ENCODE data around the gene TSEN2. TPM values are rescaled to one million over a fixed set of nuclear protein-coding genes. Genes with fewer than 3 reads are reported as not detected.

TSEN2 gene
- total RNA-seq, 2 experiments from 2014 or later = 33.2 to 41.4 TPM

GRCh38 chr3:12479919-12480427 lies 4.3 kb upstream of the TSEN2 start:
- ChIA-PET CTCF (ENCODE audit: unreplicated experiment) (interaction anchor here (1.2 kb wide), 1 partner anchor 345 kb away, joined by 10 read pairs; no protein-coding TSS in a partner anchor), POLR2A (interaction anchor here (0.6 to 1.0 kb wide), 4 partner anchors 15 to 207 kb away, joined by 3 to 6 read pairs (median 3); no protein-coding TSS in a partner anchor)
- Histone ChIP-seq H4K20me1 (ENCODE audit: insufficient read depth, low read length) (no peaks in the 10 kb centered on the region), H3K4me3 (ENCODE audit: low read depth, low read length, poor library complexity, severe bottlenecking) (no peak overlapping the region), H3K79me2 (ENCODE audit: insufficient read depth, low read depth, low read length) (peaks cover 3% of the 10 kb centered on the region; the same call in 1 of the 2 replicates), H3K4me1 (ENCODE audit: insufficient read depth, low read length, poor library complexity, severe bottlenecking) (peaks cover 15% of the 10 kb centered on the region), H2AFZ (ENCODE audit: low read length) (peak overlapping the region; percentile 2; the same call in 1 of the 2 replicates), H3K9me2 (ENCODE audit: insufficient read depth, low read length) (no peaks in the 10 kb centered on the region), H3K4me2 (ENCODE audit: low read length) (no peak overlapping the region), H3K9me3 (ENCODE audit: low read length) (no peaks in the 10 kb centered on the region), H3K27ac (ENCODE audit: low read depth, low read length, poor library complexity, severe bottlenecking) (no peak overlapping the region), H3K36me3 (ENCODE audit: insufficient read depth, low read length) (no peaks in the 10 kb centered on the region)
- BruUV-seq (replicated peaks) = no TSS peak
- intact Hi-C loops (cut with micrococcal nuclease; ENCODE audit: unreplicated experiment) = loop anchor here (1.0 to 10.0 kb wide), 7 partner anchors 205 to 1105 kb away; partner anchors contain the start of gene TAMM41
- DNase-seq (ENCODE audit: low spot score) = peak; percentile 64
- TF ChIP-seq CTCF (conservative IDR thresholded peaks at IDR 0.05; ENCODE audit: low read length) (peak; percentile 90), EZH2phosphoT487 (IDR thresholded peaks at IDR 0.05; ENCODE audit: borderline replicate concordance, low read depth, low read length) (no peak)

GRCh38 chr3:12483410-12483809 lies 870 bp upstream of the TSEN2 start:
- Histone ChIP-seq H3K79me2 (ENCODE audit: insufficient read depth, low read depth, low read length) (peaks cover 37% of the 10 kb centered on the region), H3K27ac (ENCODE audit: low read depth, low read length, poor library complexity, severe bottlenecking) (peak overlapping the region; percentile 79), H3K9me3 (ENCODE audit: low read length) (no peaks in the 10 kb centered on the region), H3K36me3 (ENCODE audit: insufficient read depth, low read length) (peaks cover 24% of the 10 kb centered on the region), H2AFZ (ENCODE audit: low read length) (peak overlapping the region; percentile 95), H3K4me1 (ENCODE audit: insufficient read depth, low read length, poor library complexity, severe bottlenecking) (peaks cover 25% of the 10 kb centered on the region), H3K4me3 (ENCODE audit: low read depth, low read length, poor library complexity, severe bottlenecking) (peak overlapping the region; percentile 92), H3K9me2 (ENCODE audit: insufficient read depth, low read length) (no peaks in the 10 kb centered on the region), H3K4me2 (ENCODE audit: low read length) (peak overlapping the region; percentile 90), H4K20me1 (ENCODE audit: insufficient read depth, low read length) (0 out of 2 replicates have a peak, but pooled peaks cover 3% of the 10 kb centered on the region)
- intact Hi-C loops (cut with micrococcal nuclease; ENCODE audit: unreplicated experiment) = loop anchor here (5.0 to 10.0 kb wide), 5 partner anchors 209 to 1109 kb away; partner anchors contain the start of gene TAMM41
- POLR2A ChIA-PET = interaction anchor here (0.6 to 3.2 kb wide), 4 partner anchors 13 to 1454 kb away, joined by 3 to 7 read pairs (median 3); no protein-coding TSS in a partner anchor
- TF ChIP-seq EZH2phosphoT487 (IDR thresholded peaks at IDR 0.05; ENCODE audit: borderline replicate concordance, low read depth, low read length) (no peak), CTCF (conservative IDR thresholded peaks at IDR 0.05; ENCODE audit: low read length) (no peak)
- BruUV-seq (replicated peaks) = no TSS peak
- DNase-seq (ENCODE audit: low spot score) = peak; percentile 13
- CTCF ChIA-PET (ENCODE audit: unreplicated experiment) = no interaction called here

- Histone ChIP-seq H3K4me2 (ENCODE audit: low read length) (peak overlapping the region; percentile 90), H3K4me3 (ENCODE audit: low read depth, low read length, poor library complexity, severe bottlenecking) (peak overlapping the region; percentile 92), H3K9me3 (ENCODE audit: low read length) (no peaks in the 10 kb centered on the region), H3K27ac (ENCODE audit: low read depth, low read length, poor library complexity, severe bottlenecking) (peak overlapping the region; percentile 79), H3K4me1 (ENCODE audit: insufficient read depth, low read length, poor library complexity, severe bottlenecking) (peaks cover 25% of the 10 kb centered on the region), H4K20me1 (ENCODE audit: insufficient read depth, low read length) (0 out of 2 replicates have a peak, but pooled peaks cover 3% of the 10 kb centered on the region), H3K79me2 (ENCODE audit: insufficient read depth, low read depth, low read length) (peaks cover 39% of the 10 kb centered on the region), H2AFZ (ENCODE audit: low read length) (peak overlapping the region; percentile 95), H3K9me2 (ENCODE audit: insufficient read depth, low read length) (no peaks in the 10 kb centered on the region), H3K36me3 (ENCODE audit: insufficient read depth, low read length) (peaks cover 28% of the 10 kb centered on the region)
- no peak for DNase-seq (ENCODE audit: low spot score)
- BruUV-seq (replicated peaks) = TSS peak; percentile 65
- POLR2A ChIA-PET = interaction anchor here (0.6 to 3.2 kb wide), 5 partner anchors 13 to 1454 kb away, joined by 3 to 7 read pairs (median 3); no protein-coding TSS in a partner anchor
- intact Hi-C loops (cut with micrococcal nuclease; ENCODE audit: unreplicated experiment) = loop anchor here (5.0 to 10.0 kb wide), 5 partner anchors 209 to 1109 kb away; partner anchors contain the start of gene TAMM41
- no peak for TF ChIP-seq EZH2phosphoT487 (IDR thresholded peaks at IDR 0.05; ENCODE audit: borderline replicate concordance, low read depth, low read length)
- no peak for TF ChIP-seq CTCF (conservative IDR thresholded peaks at IDR 0.05; ENCODE audit: low read length)
- CTCF ChIA-PET (ENCODE audit: unreplicated experiment) = no interaction called here
Measured at GRCh38 chr3:12483872-12484197, 445 bp upstream of the TSEN2 start.
